ENCODE measurements around the gene AMACR.

Gene AMACR

GRCh38 chr5:33938881-33939280 is 69.0 kb downstream of the AMACR start:
- TF ChIP-seq GATA3 (IDR thresholded peaks at IDR 0.05; ENCODE audit: low read depth, low read length) (no peak), GATA2 (IDR thresholded peaks at IDR 0.05; ENCODE audit: low read depth, low read length) (no peak)

GRCh38 chr5:33938507-33938796 is 69.4 kb downstream of the AMACR start:
- TF ChIP-seq GATA3 (IDR thresholded peaks at IDR 0.05; ENCODE audit: low read depth, low read length) (no peak), GATA2 (IDR thresholded peaks at IDR 0.05; ENCODE audit: low read depth, low read length) (no peak)

- TF ChIP-seq GATA2 (IDR thresholded peaks at IDR 0.05; ENCODE audit: low read depth, low read length): no peak
- no peak for TF ChIP-seq GATA3 (IDR thresholded peaks at IDR 0.05; ENCODE audit: low read depth, low read length)
These were observed 69.9 kb downstream of the AMACR start for GRCh38 chr5:33937707-33938506.

GRCh38 chr5:33937017-33937706 is 70.7 kb downstream of the AMACR start:
- TF ChIP-seq GATA2 (IDR thresholded peaks at IDR 0.05; ENCODE audit: low read depth, low read length): no peak
- no peak for TF ChIP-seq GATA3 (IDR thresholded peaks at IDR 0.05; ENCODE audit: low read depth, low read length)

- TF ChIP-seq GATA3 (IDR thresholded peaks at IDR 0.05; ENCODE audit: low read depth, low read length): no peak
- TF ChIP-seq GATA2 (IDR thresholded peaks at IDR 0.05; ENCODE audit: low read depth, low read length): no peak
These were observed 71.4 kb downstream of the AMACR start, which contains the start of gene RXFP3 for GRCh38 chr5:33936381-33937016. Gene RXFP3, plus strand, starts transcription at chr5:33936386. Its CDS starts 355 bp downstream, at chr5:33936741.

Measured in SH-SY5Y (cell line).